Astrocyte of the spinal cord (primary cell): ENCODE measurements around the gene MRPL17.
"Not testable (repeated sequence)": the region's sequence is repeated elsewhere in the genome, so short reads cannot be mapped to it uniquely, and the experiment has no call there.

Source experiments
- DNase-seq: peaks from one replicate; pipeline ENCODE4 v3.0.0; 2011; ENCODE audit warnings: low read depth, low spot score
- H3K4me3 ChIP-seq: 2 replicates; pipeline ENCODE4 v1.5.1; 2011; ENCODE audit warnings: low read depth, mild to moderate bottlenecking, low read length, moderate library complexity
- CTCF ChIP-seq: IDR thresholded peaks from 2 replicates; pipeline ENCODE4 v1.5.1; 2012; ENCODE audit warnings: low read depth, mild to moderate bottlenecking, low read length, inconsistent platforms
- in situ Hi-C: cut with HindIII; loops from 2 replicates; pipeline ENCODE4 v1.10.0; 2017; ENCODE audit warnings: low sequenced_read_pairs

MRPL17 gene

GRCh38 chr11:6694229-6694535 is 11.0 kb upstream of the MRPL17 start:
- in situ Hi-C loops, result no loop called here
- no peak for TF ChIP-seq CTCF
- H3K4me3 ChIP-seq, result no peak overlapping the region
- no peak for DNase-seq

GRCh38 chr11:6693342-6694228 is 10.4 kb upstream of the MRPL17 start:
- in situ Hi-C loops, result no loop called here
- peak; percentile 81 for DNase-seq
- no peak for TF ChIP-seq CTCF
- H3K4me3 ChIP-seq, result no peak overlapping the region

- in situ Hi-C loops, result no loop called here
- DNase-seq, result no peak
- TF ChIP-seq CTCF, result no peak
These were observed 9.0 kb upstream of the MRPL17 start for GRCh38 chr11:6692128-6692527.

GRCh38 chr11:6690431-6691132 is 7.4 kb upstream of the MRPL17 start:
- DNase-seq, H3K4me3 ChIP-seq, in situ Hi-C loops: not testable (repeated sequence)

More at GRCh38 chr11:6692128-6692527, 9.0 kb upstream of the MRPL17 start:
- H3K4me3 ChIP-seq, result no peak overlapping the region

- in situ Hi-C loops, result no loop called here
- H3K4me3 ChIP-seq, result no peak overlapping the region
These were observed 4.7 kb upstream of the MRPL17 start for GRCh38 chr11:6687876-6688275.

GRCh38 chr11:6686006-6686405 is 2.9 kb upstream of the MRPL17 start:
- no peak for DNase-seq
- no peak for TF ChIP-seq CTCF
- in situ Hi-C loops, result no loop called here
- H3K4me3 ChIP-seq, result no peak overlapping the region

More at GRCh38 chr11:6687876-6688275, 4.7 kb upstream of the MRPL17 start:
- no peak for DNase-seq
- no peak for TF ChIP-seq CTCF

GRCh38 chr11:6684068-6684467 is 928 bp upstream of the MRPL17 start:
- in situ Hi-C loops, H3K4me3 ChIP-seq, DNase-seq: not testable (repeated sequence)
